ENCODE results near the gene RABGAP1L. TPM values are rescaled to one million over a fixed set of nuclear protein-coding genes. Genes with fewer than 3 reads are reported as not detected.
"Not testable (repeated sequence)": the region's sequence is repeated elsewhere in the genome, so short reads cannot be mapped to it uniquely, and the experiment has no call there.

The RABGAP1L gene
- total RNA-seq, 1 donor from 2014 or later = 145 TPM

- no peak for DNase-seq
These were observed 142.2 kb downstream of the RABGAP1L start for GRCh38 chr1:174301295-174302077.

- no peak for DNase-seq
These were observed 149.3 kb downstream of the RABGAP1L start for GRCh38 chr1:174308604-174309003.

- no peak for DNase-seq
These were observed 150.2 kb downstream of the RABGAP1L start for GRCh38 chr1:174309490-174309889.

- DNase-seq = no peak
These were observed 155.1 kb downstream of the RABGAP1L start for GRCh38 chr1:174314433-174314832.

- no peak for DNase-seq
These were observed 155.9 kb downstream of the RABGAP1L start for GRCh38 chr1:174315239-174315638.

GRCh38 chr1:174320897-174321296, 161.6 kb downstream of the RABGAP1L start:
- not testable (repeated sequence) for DNase-seq

GRCh38 chr1:174322202-174322862, 163.0 kb downstream of the RABGAP1L start:
- no peak for DNase-seq

- DNase-seq = no peak
These were observed 165.2 kb downstream of the RABGAP1L start for GRCh38 chr1:174324493-174324892.

- no peak for DNase-seq
These were observed 165.6 kb downstream of the RABGAP1L start for GRCh38 chr1:174324939-174325338.

GRCh38 chr1:174326278-174326677, 167.0 kb downstream of the RABGAP1L start:
- DNase-seq = no peak

- no peak for DNase-seq
These were observed 174.1 kb downstream of the RABGAP1L start for GRCh38 chr1:174333437-174333836.

GRCh38 chr1:174337000-174337681, 177.8 kb downstream of the RABGAP1L start:
- DNase-seq = no peak

GRCh38 chr1:174340404-174340803, 181.1 kb downstream of the RABGAP1L start:
- not testable (repeated sequence) for DNase-seq

GRCh38 chr1:174344162-174344561, 184.8 kb downstream of the RABGAP1L start:
- DNase-seq = no peak

GRCh38 chr1:174352117-174352516, 192.8 kb downstream of the RABGAP1L start:
- DNase-seq = no peak

- DNase-seq = no peak
These were observed 193.7 kb downstream of the RABGAP1L start for GRCh38 chr1:174352883-174353608.

- no peak for DNase-seq
These were observed 199.0 kb downstream of the RABGAP1L start for GRCh38 chr1:174358344-174358743.

- DNase-seq = no peak
These were observed 199.6 kb downstream of the RABGAP1L start for GRCh38 chr1:174358786-174359453.

GRCh38 chr1:174359454-174359805, 200.1 kb downstream of the RABGAP1L start:
- DNase-seq = no peak

GRCh38 chr1:174364996-174365736, 205.8 kb downstream of the RABGAP1L start:
- no peak for DNase-seq

- no peak for DNase-seq
These were observed 207.6 kb downstream of the RABGAP1L start for GRCh38 chr1:174366946-174367345.

Data from occipital lobe (tissue), 2 donors.